MM.1S (cell line): ENCODE data around the gene CLEC18B.
"Not testable (repeated sequence)": the region's sequence is repeated elsewhere in the genome, so short reads cannot be mapped to it uniquely, and the experiment has no call there.

Source experiments
- EZH2 ChIP-seq: fragments of 300-600 bp; sonication (generic); optimal IDR thresholded peaks from 2 replicates; pipeline ENCODE3; 2017; ENCODE audit warnings: low read depth, mild to moderate bottlenecking, antibody characterized with exemption, low read length, mixed read lengths
- TF ChIP-seq, protein P1 (sequence below): fragments of 300-600 bp; sonication (generic); IDR thresholded peaks from 2 replicates; pipeline ENCODE4 v1.5.1; 2016; ENCODE audit warnings: antibody characterized with exemption, low read length, mixed read lengths

GRCh38 chr16:74398212-74398895 is 22.9 kb downstream of the CLEC18B start:
- TF ChIP-seq EZH2 = not testable (repeated sequence)
- TF ChIP-seq, protein P1, sequence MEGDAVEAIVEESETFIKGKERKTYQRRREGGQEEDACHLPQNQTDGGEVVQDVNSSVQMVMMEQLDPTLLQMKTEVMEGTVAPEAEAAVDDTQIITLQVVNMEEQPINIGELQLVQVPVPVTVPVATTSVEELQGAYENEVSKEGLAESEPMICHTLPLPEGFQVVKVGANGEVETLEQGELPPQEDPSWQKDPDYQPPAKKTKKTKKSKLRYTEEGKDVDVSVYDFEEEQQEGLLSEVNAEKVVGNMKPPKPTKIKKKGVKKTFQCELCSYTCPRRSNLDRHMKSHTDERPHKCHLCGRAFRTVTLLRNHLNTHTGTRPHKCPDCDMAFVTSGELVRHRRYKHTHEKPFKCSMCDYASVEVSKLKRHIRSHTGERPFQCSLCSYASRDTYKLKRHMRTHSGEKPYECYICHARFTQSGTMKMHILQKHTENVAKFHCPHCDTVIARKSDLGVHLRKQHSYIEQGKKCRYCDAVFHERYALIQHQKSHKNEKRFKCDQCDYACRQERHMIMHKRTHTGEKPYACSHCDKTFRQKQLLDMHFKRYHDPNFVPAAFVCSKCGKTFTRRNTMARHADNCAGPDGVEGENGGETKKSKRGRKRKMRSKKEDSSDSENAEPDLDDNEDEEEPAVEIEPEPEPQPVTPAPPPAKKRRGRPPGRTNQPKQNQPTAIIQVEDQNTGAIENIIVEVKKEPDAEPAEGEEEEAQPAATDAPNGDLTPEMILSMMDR = not testable (repeated sequence)
